ENCODE data around the gene ST3GAL3. TPM values are rescaled to one million over a fixed set of nuclear protein-coding genes. Genes with fewer than 3 reads are reported as not detected.

The ST3GAL3 gene
- polyA plus RNA-seq, 1 donor (not counting 4 experiments of a cell fraction or from before 2014, with no cell fraction given) = 10.0 TPM

DNA sequence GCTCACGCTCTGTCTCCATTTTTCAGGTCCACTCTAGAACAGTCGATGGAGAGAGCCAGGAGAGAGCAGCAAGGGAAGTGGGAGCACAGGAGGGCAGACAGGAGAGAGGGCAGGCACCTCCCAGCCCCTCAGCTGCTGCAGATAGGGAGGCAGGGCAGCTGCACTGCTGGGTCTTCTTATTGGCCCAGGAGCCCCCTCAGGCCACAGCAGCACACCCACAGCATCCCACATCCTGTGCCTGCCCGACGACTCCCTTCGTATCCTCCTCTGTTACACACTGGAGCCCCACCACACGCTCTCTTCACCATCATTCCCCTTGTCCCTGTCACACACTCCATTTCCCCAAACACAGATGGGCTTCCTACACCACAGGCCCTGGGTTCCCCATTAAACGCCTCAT lies 212.6 kb downstream of the ST3GAL3 start:
- Histone ChIP-seq H3K9me3 (ENCODE audit: control insufficient read depth, low read depth, low read length) (no peaks in the 10 kb centered on the region), H3K27me3 (ENCODE audit: control insufficient read depth, extremely low read depth, insufficient read depth, low read length) (no peaks in the 10 kb centered on the region), H3K27ac (ENCODE audit: control insufficient read depth, insufficient read depth, low read length) (no peak overlapping the region), H3K9me1 (ENCODE audit: control insufficient read depth, extremely low read depth, insufficient read depth, low read length) (no peaks in the 10 kb centered on the region), H3K9ac (ENCODE audit: control insufficient read depth, extremely low read depth, insufficient read depth, low read length) (no peak overlapping the region), H3K4me3 (ENCODE audit: control insufficient read depth in 2 of 3, extremely low read depth in 1 of 3, insufficient read depth in 2 of 3, low read depth in 1 of 3, low read length in 3 of 3) (no peak overlapping the region), H3K4me2 (ENCODE audit: control insufficient read depth, extremely low read depth, insufficient read depth, low read depth, low read length) (no peak overlapping the region), H4K20me1 (ENCODE audit: control insufficient read depth, extremely low read depth, insufficient read depth, low read length) (no peaks in the 10 kb centered on the region), H3K79me2 (ENCODE audit: control insufficient read depth, insufficient read depth, low read length) (peaks cover 11% of the 10 kb centered on the region), H3K4me1 (ENCODE audit: control insufficient read depth, extremely low read depth, insufficient read depth, low read length) (peaks cover 56% of the 10 kb centered on the region), H3K36me3 (ENCODE audit: control insufficient read depth in 2 of 2, extremely low read depth in 1 of 2, insufficient read depth in 2 of 2, low read length in 2 of 2) (peaks cover 2 to 8% of the 10 kb centered on the region in 2 experiments), H2AFZ (ENCODE audit: control insufficient read depth, low read length) (no peak overlapping the region)
- FAIRE-seq = no peak
- TF ChIP-seq EZH2 (IDR thresholded peaks at IDR 0.05; ENCODE audit: low read length) = no peak
- TF ChIP-seq, protein P1, sequence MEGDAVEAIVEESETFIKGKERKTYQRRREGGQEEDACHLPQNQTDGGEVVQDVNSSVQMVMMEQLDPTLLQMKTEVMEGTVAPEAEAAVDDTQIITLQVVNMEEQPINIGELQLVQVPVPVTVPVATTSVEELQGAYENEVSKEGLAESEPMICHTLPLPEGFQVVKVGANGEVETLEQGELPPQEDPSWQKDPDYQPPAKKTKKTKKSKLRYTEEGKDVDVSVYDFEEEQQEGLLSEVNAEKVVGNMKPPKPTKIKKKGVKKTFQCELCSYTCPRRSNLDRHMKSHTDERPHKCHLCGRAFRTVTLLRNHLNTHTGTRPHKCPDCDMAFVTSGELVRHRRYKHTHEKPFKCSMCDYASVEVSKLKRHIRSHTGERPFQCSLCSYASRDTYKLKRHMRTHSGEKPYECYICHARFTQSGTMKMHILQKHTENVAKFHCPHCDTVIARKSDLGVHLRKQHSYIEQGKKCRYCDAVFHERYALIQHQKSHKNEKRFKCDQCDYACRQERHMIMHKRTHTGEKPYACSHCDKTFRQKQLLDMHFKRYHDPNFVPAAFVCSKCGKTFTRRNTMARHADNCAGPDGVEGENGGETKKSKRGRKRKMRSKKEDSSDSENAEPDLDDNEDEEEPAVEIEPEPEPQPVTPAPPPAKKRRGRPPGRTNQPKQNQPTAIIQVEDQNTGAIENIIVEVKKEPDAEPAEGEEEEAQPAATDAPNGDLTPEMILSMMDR (optimal IDR thresholded peaks at IDR 0.05 in 1 of 3, IDR thresholded peaks at IDR 0.05 in 1 of 3, conservative IDR thresholded peaks at IDR 0.05 in 1 of 3; ENCODE audit: extremely low read depth in 1 of 3, insufficient read depth in 2 of 3, low read length in 3 of 3) = no peak
- DNase-seq (ENCODE audit: low read depth, low spot score) = no peak
- dilution Hi-C loops (cut with MboI; ENCODE audit: extremely low pct_ligation_motif_present, low sequenced_read_pairs) = no loop called here

DNA sequence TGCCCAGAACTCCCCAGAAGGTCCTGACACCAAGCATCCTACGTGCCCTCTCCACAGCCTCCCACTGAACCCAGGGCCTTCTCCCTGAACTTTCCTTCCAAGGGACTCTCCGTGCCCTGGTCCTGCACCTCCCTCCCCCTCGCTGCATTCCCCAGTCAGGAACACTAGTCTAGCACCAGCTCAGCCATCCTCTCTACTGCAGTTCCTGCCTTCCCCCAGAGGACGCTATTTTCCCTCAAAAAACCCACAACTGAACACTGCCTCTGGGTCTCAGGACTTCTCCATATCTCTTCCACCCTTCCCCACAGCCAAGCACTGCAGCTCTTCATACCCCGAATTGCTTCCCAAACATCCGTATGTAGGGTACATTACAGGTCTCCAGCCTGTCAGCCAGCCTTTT lies 213.7 kb downstream of the ST3GAL3 start:
- Histone ChIP-seq H3K4me2 (ENCODE audit: control insufficient read depth, extremely low read depth, insufficient read depth, low read depth, low read length) (no peak overlapping the region), H3K27me3 (ENCODE audit: control insufficient read depth, extremely low read depth, insufficient read depth, low read length) (no peaks in the 10 kb centered on the region), H3K79me2 (ENCODE audit: control insufficient read depth, insufficient read depth, low read length) (peaks cover 7% of the 10 kb centered on the region), H2AFZ (ENCODE audit: control insufficient read depth, low read length) (no peak overlapping the region), H3K27ac (ENCODE audit: control insufficient read depth, insufficient read depth, low read length) (peak overlapping the region; percentile 77), H3K9ac (ENCODE audit: control insufficient read depth, extremely low read depth, insufficient read depth, low read length) (no peak overlapping the region), H3K36me3 (ENCODE audit: control insufficient read depth in 2 of 2, extremely low read depth in 1 of 2, insufficient read depth in 2 of 2, low read length in 2 of 2) (peaks cover 7 to 16% of the 10 kb centered on the region in 2 experiments), H3K4me3 (ENCODE audit: control insufficient read depth in 2 of 3, extremely low read depth in 1 of 3, insufficient read depth in 2 of 3, low read depth in 1 of 3, low read length in 3 of 3) (no peak overlapping the region), H3K4me1 (ENCODE audit: control insufficient read depth, extremely low read depth, insufficient read depth, low read length) (peaks cover 45% of the 10 kb centered on the region), H3K9me3 (ENCODE audit: control insufficient read depth, low read depth, low read length) (no peaks in the 10 kb centered on the region), H4K20me1 (ENCODE audit: control insufficient read depth, extremely low read depth, insufficient read depth, low read length) (no peaks in the 10 kb centered on the region), H3K9me1 (ENCODE audit: control insufficient read depth, extremely low read depth, insufficient read depth, low read length) (no peaks in the 10 kb centered on the region)
- dilution Hi-C loops (cut with MboI; ENCODE audit: extremely low pct_ligation_motif_present, low sequenced_read_pairs) = no loop called here
- no peak for DNase-seq (ENCODE audit: low read depth, low spot score)
- TF ChIP-seq, protein P1 (optimal IDR thresholded peaks at IDR 0.05 in 1 of 3, IDR thresholded peaks at IDR 0.05 in 1 of 3, conservative IDR thresholded peaks at IDR 0.05 in 1 of 3; ENCODE audit: extremely low read depth in 1 of 3, insufficient read depth in 2 of 3, low read length in 3 of 3) = no peak
- TF ChIP-seq EZH2 (IDR thresholded peaks at IDR 0.05; ENCODE audit: low read length) = no peak
- no peak for FAIRE-seq

Measured in keratinocyte (primary cell).